IPS-20b (cell line): ENCODE measurements around the gene HPCAL1.
"Not testable (repeated sequence)": the region's sequence is repeated elsewhere in the genome, so short reads cannot be mapped to it uniquely, and the experiment has no call there.

Source experiments
- H3K27ac ChIP-seq: one replicate; pipeline ENCODE4 v1.5.1; 2013; ENCODE audit warnings: low read length
- H3K27me3 ChIP-seq: 2 replicates; pipeline ENCODE4 v1.6.1; 2013; ENCODE audit warnings: mild to moderate bottlenecking, low read length, inconsistent platforms; ENCODE audit not compliant: insufficient read depth
- H3K36me3 ChIP-seq: 2 replicates; pipeline ENCODE4 v1.6.1; 2013; ENCODE audit warnings: low read depth, mild to moderate bottlenecking, inconsistent platforms, low read length, moderate library complexity; ENCODE audit not compliant: insufficient read depth
- H3K4me1 ChIP-seq: 2 replicates; pipeline ENCODE4 v1.6.1; 2013; ENCODE audit warnings: mild to moderate bottlenecking, control low read depth, inconsistent platforms, low read length, moderate library complexity; ENCODE audit not compliant: insufficient read depth
- H3K4me3 ChIP-seq: 2 replicates; pipeline ENCODE4 v1.5.1; 2013; ENCODE audit warnings: mild to moderate bottlenecking, low read length, inconsistent platforms
- H3K9ac ChIP-seq: 2 replicates; pipeline ENCODE4 v1.6.1; 2013; ENCODE audit warnings: low read depth, mild to moderate bottlenecking, inconsistent platforms, low read length, moderate library complexity
- H3K9me3 ChIP-seq: 2 replicates; pipeline ENCODE4 v1.6.1; 2013; ENCODE audit warnings: mild to moderate bottlenecking, low read depth, low read length, inconsistent platforms; ENCODE audit not compliant: insufficient read depth

HPCAL1 gene

DNA sequence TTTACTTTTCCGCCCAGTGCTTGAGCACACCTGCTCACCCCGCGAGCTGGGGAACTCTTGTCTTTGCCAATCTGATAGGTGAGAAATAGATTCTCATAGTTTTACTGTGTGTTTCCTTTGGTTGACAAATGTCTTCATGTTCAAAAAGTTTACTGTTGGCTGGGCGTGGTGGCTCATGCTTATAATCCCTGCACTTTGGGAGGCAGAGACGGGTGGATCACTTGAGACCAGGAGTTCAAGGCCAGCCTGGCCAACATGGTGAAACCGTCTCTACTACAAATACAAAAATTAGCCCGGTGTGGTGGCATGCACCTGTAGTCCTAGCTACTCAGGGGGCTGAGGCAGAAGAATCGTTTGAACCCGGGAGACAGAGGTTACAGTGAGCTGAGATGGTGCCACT lies 135.1 kb downstream of the HPCAL1 start:
- Histone ChIP-seq H3K9me3 (no peaks in the 10 kb centered on the region), H3K9ac (no peak overlapping the region), H3K27ac (no peak overlapping the region), H3K4me1 (no peaks in the 10 kb centered on the region), H3K36me3 (peaks cover 35% of the 10 kb centered on the region), H3K27me3 (no peaks in the 10 kb centered on the region), H3K4me3 (no peak overlapping the region)

DNA sequence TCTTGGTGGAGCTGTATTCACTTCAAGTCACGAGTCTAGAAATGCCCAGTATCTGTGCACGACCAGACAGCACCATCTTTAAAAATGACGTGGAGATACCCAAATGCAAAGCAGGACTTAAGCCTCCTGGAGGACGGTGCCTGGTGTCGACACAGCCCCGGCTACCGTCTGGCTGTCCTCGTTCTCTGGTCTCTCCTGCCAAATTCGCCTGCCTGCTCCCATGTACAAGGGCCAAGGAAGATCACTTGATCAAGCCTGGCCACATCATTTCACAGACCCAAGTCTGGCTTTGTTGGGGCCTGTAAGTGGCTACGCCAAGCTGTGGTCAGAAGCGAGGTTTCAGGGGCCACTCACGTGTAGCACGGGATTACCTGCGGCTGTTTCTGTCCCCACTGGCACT lies 136.0 kb downstream of the HPCAL1 start:
- Histone ChIP-seq H3K36me3 (peaks cover 44% of the 10 kb centered on the region), H3K4me3 (no peak overlapping the region), H3K27me3 (no peaks in the 10 kb centered on the region), H3K9me3 (no peaks in the 10 kb centered on the region), H3K4me1 (no peaks in the 10 kb centered on the region), H3K27ac (no peak overlapping the region), H3K9ac (no peak overlapping the region)

DNA sequence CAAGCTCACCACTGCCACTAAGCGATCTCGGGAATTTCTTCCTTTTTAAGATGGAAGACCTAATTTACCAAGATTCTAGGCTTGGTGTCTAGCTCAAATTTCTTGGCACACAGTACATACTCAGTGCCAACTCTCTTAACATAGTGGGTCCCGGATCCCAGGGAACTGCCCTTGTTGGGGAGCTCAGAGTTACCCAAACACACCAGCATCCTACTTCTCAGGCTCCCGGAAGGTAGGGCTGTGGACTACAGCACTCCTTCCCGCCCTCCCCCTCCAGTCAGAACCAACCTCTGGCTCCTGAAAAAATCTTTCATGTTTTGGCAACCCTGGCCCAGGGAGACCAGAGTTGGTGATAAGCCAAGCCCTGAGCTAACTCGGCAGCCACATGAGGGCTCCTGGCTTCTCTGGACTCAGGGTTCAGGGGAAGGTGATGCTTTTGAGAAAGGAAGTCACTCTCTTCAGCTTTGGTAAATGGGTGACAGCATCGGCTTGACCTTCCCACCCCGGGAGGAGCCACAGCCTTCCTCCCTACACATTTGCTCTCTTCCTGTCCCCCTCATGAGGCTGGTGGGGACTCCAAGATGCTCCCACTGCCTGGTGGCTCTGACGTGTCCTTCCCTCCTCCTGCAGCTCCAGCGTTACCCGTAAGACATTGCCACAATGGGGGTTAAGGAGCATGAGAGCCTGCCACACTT lies 136.6 kb downstream of the HPCAL1 start:
- H3K4me1 ChIP-seq: no peaks in the 10 kb centered on the region
- H3K9ac ChIP-seq: no peak overlapping the region
- no peak overlapping the region for H3K27ac ChIP-seq
- H3K36me3 ChIP-seq: peaks cover 51% of the 10 kb centered on the region
- no peak overlapping the region for H3K4me3 ChIP-seq
- H3K27me3 ChIP-seq: no peaks in the 10 kb centered on the region
- H3K9me3 ChIP-seq: no peaks in the 10 kb centered on the region

DNA sequence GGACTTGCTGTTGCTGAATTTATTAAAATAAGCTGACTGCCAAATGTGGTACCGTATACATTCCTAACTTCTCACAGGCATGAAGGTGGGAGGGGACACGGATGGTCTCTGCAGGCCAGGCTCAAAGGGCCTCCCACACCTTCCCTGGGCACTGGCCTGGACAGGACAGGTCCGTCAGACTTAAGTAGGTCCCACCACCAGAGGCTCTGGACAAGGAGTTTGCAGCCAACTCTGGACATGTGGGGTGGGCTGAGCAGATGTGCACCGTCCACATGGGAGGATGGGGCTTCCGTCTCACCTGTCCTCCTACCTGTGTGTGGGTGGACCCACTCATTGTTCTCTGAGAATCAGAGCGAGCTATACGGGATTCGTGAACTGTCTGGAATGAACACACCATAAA lies 137.3 kb downstream of the HPCAL1 start:
- no peaks in the 10 kb centered on the region for H3K9me3 ChIP-seq
- no peak overlapping the region for H3K4me3 ChIP-seq
- H3K27ac ChIP-seq: no peak overlapping the region
- no peaks in the 10 kb centered on the region for H3K27me3 ChIP-seq
- peaks cover 57% of the 10 kb centered on the region for H3K36me3 ChIP-seq
- H3K4me1 ChIP-seq: no peaks in the 10 kb centered on the region
- H3K9ac ChIP-seq: no peak overlapping the region

DNA sequence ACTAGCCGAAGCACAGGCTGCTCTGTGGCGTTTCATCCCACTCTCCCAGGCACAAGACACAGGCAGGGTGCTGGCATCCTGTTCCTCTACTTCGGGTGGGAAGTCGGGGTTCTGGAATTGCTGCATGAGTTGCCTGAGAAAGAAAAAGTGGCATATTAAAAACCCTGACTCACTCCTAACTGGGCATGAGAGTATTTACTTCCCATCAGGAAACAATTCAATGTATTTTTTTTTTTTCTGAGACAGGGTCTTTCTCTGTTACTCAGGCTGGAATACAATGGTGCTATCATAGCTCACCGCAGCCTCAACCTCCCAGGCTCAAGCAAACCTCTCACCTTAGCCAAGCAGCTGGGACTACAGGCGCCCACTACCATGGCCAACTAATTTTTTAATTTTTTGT lies 138.0 kb downstream of the HPCAL1 start:
- Histone ChIP-seq H3K27ac (no peak overlapping the region), H3K27me3 (no peaks in the 10 kb centered on the region), H3K4me3 (no peak overlapping the region), H3K36me3 (peaks cover 58% of the 10 kb centered on the region), H3K9ac (no peak overlapping the region), H3K4me1 (no peaks in the 10 kb centered on the region), H3K9me3 (no peaks in the 10 kb centered on the region)

DNA sequence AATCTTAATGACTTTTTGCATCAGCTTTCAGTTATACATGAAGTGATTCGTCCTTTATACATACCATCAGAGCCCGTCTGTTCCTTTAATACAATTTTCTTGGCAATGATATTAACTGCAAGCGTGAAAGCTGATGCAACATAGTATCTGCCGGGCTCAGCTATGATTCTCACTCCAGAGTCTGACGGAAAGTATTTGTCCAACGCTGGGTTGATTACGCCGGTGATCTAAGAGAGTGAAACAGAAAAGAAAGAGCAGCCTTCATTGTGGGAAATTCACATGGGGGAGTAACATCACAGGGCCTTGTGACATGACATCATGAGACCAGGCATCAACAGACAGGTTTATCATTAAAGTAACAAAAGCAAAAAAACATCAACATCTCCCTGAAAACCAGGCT lies 139.2 kb downstream of the HPCAL1 start:
- Histone ChIP-seq H3K9me3 (no peaks in the 10 kb centered on the region), H3K27ac (no peak overlapping the region), H3K27me3 (peaks cover under 1% of the 10 kb centered on the region; the same call in 1 of the 2 replicates), H3K9ac (no peak overlapping the region), H3K36me3 (peaks cover 58% of the 10 kb centered on the region), H3K4me1 (no peaks in the 10 kb centered on the region), H3K4me3 (no peak overlapping the region)

DNA sequence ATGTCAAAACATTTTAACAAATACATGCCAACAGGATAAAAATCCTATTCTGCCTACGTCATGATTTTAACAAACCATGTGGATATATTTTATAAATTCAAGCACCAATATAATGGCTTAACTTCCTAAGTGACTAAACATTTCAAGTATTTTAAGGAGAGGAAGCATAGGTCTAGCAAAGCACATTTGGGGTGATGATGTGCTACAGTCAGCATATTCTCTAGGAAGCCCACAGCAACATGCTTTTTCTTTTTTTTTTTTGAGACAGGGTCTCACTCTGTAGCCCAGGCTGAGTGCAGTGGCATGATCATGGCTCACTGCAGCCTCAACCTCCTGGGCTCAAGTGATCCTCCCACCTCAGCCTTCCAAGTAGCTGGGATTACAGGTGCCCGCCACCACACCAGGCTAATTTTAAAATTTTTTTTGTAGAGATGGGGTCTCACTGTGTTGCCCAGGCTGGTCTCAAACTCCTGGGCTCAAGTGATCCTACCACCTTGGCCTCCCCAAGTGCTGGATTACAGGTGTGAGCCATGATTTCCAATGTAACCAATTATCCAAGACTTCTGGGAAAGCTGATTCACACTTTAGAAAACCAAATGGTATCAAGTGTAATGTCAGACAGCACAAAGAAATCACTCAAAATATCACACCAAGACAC lies 139.9 kb downstream of the HPCAL1 start:
- H3K9me3 ChIP-seq, H3K27me3 ChIP-seq, H3K27ac ChIP-seq, H3K4me3 ChIP-seq, H3K4me1 ChIP-seq, H3K9ac ChIP-seq: not testable (repeated sequence)
- peaks cover 58% of the 10 kb centered on the region for H3K36me3 ChIP-seq

DNA sequence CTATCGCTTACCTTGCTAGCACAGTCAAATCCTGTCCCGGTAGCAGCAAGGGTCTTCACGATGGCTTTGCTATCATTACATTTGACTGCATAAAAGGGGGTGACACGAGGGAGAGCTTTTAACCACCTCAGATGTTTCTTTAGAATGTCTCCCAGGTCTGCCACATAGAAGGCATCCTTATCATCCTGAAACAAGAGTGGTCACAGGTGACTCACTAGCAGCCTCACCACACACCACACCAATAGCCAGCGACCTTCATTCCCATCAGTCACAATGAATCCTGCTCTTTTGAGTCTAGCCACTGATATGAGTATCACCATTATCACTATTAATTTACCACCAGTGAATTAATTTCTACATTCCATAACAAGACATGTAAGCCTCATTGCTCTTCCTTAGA lies 141.8 kb downstream of the HPCAL1 start:
- H3K27ac ChIP-seq: no peak overlapping the region
- H3K27me3 ChIP-seq: peaks cover 14% of the 10 kb centered on the region; the same call in 1 of the 2 replicates
- H3K4me1 ChIP-seq: no peaks in the 10 kb centered on the region; the same call in 1 of the 2 replicates
- peaks cover 56% of the 10 kb centered on the region for H3K36me3 ChIP-seq
- H3K9me3 ChIP-seq: no peaks in the 10 kb centered on the region
- no peak overlapping the region for H3K4me3 ChIP-seq
- no peak overlapping the region for H3K9ac ChIP-seq

DNA sequence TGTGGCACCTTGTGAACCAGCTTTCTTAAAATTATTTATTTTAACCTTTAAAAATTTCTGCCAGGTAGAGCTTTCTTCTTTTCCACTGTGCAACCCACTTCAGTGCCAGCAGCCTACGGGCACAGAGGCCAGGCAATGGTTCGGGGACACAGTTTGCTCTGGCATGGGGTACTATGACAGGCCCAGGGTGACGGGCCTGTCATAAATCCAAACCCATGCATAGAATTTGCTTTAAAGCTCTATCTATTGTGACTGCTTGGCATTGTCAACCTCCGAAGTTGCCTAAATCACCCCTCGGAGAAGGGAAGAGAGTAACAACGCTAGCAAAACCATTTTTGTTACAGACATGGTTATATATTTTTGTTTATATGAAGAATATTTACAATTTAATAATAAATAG lies 143.9 kb downstream of the HPCAL1 start:
- Histone ChIP-seq H3K9me3 (no peaks in the 10 kb centered on the region), H3K4me1 (no peaks in the 10 kb centered on the region; the same call in 1 of the 2 replicates), H3K27ac (no peak overlapping the region), H3K27me3 (peaks cover 21% of the 10 kb centered on the region; the same call in 1 of the 2 replicates), H3K4me3 (peak overlapping the region; percentile 73), H3K36me3 (peaks cover 35% of the 10 kb centered on the region), H3K9ac (no peak overlapping the region)

DNA sequence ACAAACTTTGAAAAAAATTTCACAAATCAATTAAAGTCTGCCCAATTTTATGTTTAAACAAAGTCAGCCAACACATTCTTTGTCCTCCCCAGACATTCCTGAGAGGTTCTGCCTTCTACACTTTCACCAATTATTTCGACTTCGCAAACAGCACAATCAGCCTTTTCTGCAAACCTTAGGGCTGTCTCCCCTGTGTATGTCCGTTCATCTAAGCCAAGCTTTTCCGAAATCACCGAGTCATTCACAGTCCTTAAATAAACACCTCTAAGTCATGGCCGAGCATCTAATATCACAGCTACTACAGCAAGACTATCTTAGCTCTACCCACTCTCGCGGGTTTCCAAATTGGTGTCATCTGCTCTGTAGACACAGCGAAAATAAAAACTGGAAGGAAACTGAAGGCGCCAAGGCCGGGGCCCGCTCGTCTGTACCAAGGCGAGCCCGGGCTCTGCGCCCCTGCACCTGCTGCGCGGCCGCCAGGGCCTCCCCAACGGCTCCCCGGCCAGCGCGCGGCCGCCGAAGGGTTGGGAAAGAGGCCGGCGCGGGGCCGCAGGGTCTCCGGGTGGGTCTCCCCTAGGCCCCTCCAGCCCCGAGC lies 144.7 kb downstream of the HPCAL1 start:
- Histone ChIP-seq H3K27me3 (peaks cover 21% of the 10 kb centered on the region; the same call in 1 of the 2 replicates), H3K36me3 (peaks cover 27% of the 10 kb centered on the region), H3K4me1 (no peaks in the 10 kb centered on the region; the same call in 1 of the 2 replicates), H3K27ac (no peak overlapping the region), H3K4me3 (peak overlapping the region; percentile 73), H3K9me3 (no peaks in the 10 kb centered on the region), H3K9ac (peak overlapping the region; percentile 65)

DNA sequence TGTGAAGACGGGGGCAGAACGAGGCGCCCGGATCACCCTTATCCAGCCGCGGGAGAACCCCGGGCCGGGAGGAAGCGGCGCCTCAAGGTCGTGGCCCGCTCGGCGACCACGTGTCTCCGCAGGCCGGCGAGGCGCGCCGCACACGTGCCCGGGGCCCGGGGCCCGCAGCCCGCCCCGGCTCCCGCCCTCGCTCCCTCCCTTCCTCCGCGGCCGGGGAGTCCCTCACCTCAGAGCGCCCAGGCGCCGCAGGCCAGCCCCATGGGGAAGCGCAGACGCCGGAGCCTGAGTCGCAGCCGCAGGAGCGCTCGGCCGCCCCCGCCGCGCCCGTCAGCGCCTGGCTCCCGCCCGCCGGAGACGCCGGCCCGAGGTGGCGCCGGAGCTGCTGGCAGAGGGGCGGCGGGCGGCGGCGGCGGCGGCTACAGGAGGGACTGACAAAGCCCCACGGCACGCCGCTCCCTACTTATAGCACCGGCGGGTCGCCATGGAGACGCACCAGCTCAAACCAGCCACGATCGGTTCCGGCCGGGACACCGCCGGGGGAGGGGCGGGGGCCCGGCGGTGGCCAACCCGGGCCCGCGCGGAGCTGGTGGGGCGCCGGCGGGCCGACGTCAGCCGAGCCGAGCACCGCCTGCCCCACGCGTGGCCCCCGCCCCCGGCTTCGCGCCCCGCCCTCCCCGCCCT lies 145.3 kb downstream of the HPCAL1 start, which contains the start of gene ODC1:
Gene ODC1 (minus strand): TSS at position 433 of the 681 bp plus-strand sequence. CDS start 3,295 bp downstream, outside the sequence.
- peaks cover 21% of the 10 kb centered on the region; the same call in 1 of the 2 replicates for H3K27me3 ChIP-seq
- H3K9me3 ChIP-seq: no peaks in the 10 kb centered on the region
- no peaks in the 10 kb centered on the region; the same call in 1 of the 2 replicates for H3K4me1 ChIP-seq
- no peak within 1 kb of the TSS for H3K27ac ChIP-seq
- peaks cover 21% of the 10 kb centered on the region for H3K36me3 ChIP-seq
- H3K9ac ChIP-seq: peak within 1 kb of the TSS; percentile 85
- H3K4me3 ChIP-seq: peak within 1 kb of the TSS; percentile 75
